OCI-LY7 (cell line): Measurements from ENCODE around the gene COL23A1.

Experiments used
- CTCF ChIP-seq: fragments of 200-600 bp; sonication (generic); conservative IDR thresholded peaks from 2 replicates; pipeline ENCODE4 v1.5.1; 2014; ENCODE audit warnings: mild to moderate bottlenecking, antibody characterized with exemption, low read length, moderate library complexity, mixed read lengths
- EZH2phosphoT487 ChIP-seq: fragments of 200-600 bp; sonication (generic); IDR thresholded peaks from 2 replicates; pipeline ENCODE4 v1.6.1; 2018; ENCODE audit warnings: low read depth, borderline replicate concordance, mild to moderate bottlenecking, mixed run types, antibody characterized with exemption, low read length, moderate library complexity, mixed read lengths

- TF ChIP-seq CTCF (no peak), EZH2phosphoT487 (no peak)
Measured at GRCh38 chr5:178238313-178238635, 351.9 kb downstream of the COL23A1 start.
